GM19467 (cell line): ENCODE data around the gene CHST11.

Source experiments
- ATAC-seq: cut with Tn5 transposase; IDR thresholded peaks from one replicate; pipeline ENCODE4 v1.9.1; 2021; ENCODE audit warnings: mild to moderate bottlenecking, moderate library complexity; ENCODE audit not compliant: unreplicated experiment

Gene CHST11

GRCh38 chr12:104648756-104649155 lies 192.0 kb downstream of the CHST11 start:
- no peak for ATAC-seq

GRCh38 chr12:104649217-104649824 lies 192.6 kb downstream of the CHST11 start:
- no peak for ATAC-seq

- no peak for ATAC-seq
Observed at GRCh38 chr12:104649921-104650320, 193.2 kb downstream of the CHST11 start.

GRCh38 chr12:104650541-104650940 lies 193.8 kb downstream of the CHST11 start:
- ATAC-seq, result no peak

GRCh38 chr12:104651811-104652210 lies 195.1 kb downstream of the CHST11 start:
- ATAC-seq, result no peak

- ATAC-seq, result no peak
Observed at GRCh38 chr12:104652358-104652757, 195.6 kb downstream of the CHST11 start.

- ATAC-seq, result no peak
Observed at GRCh38 chr12:104652910-104653309, 196.2 kb downstream of the CHST11 start.

GRCh38 chr12:104653730-104654664 lies 197.2 kb downstream of the CHST11 start:
- ATAC-seq, result no peak

GRCh38 chr12:104654665-104655609 lies 198.2 kb downstream of the CHST11 start:
- ATAC-seq, result no peak

- ATAC-seq, result no peak
Observed at GRCh38 chr12:104656383-104656782, 199.6 kb downstream of the CHST11 start.

GRCh38 chr12:104656921-104657320 lies 200.2 kb downstream of the CHST11 start:
- ATAC-seq, result no peak

GRCh38 chr12:104657726-104658484 lies 201.2 kb downstream of the CHST11 start:
- no peak for ATAC-seq

GRCh38 chr12:104659058-104659457 lies 202.3 kb downstream of the CHST11 start:
- no peak for ATAC-seq

GRCh38 chr12:104662203-104662602 lies 205.5 kb downstream of the CHST11 start:
- no peak for ATAC-seq

GRCh38 chr12:104662908-104663307 lies 206.2 kb downstream of the CHST11 start:
- no peak for ATAC-seq

GRCh38 chr12:104664351-104664750 lies 207.6 kb downstream of the CHST11 start:
- no peak for ATAC-seq

GRCh38 chr12:104665296-104665695 lies 208.5 kb downstream of the CHST11 start:
- no peak for ATAC-seq

GRCh38 chr12:104667139-104667538 lies 210.4 kb downstream of the CHST11 start:
- no peak for ATAC-seq

- no peak for ATAC-seq
Observed at GRCh38 chr12:104668274-104668718, 211.5 kb downstream of the CHST11 start.

GRCh38 chr12:104669089-104669721 lies 212.5 kb downstream of the CHST11 start:
- ATAC-seq, result no peak
